NCI-H2029 (cell line): ENCODE results near the gene RASAL2.

Experiments
- DNase-seq: peaks from one replicate; lab custom pipeline; 2025; lab: John Stamatoyannopoulos, UW

The RASAL2 gene

DNA sequence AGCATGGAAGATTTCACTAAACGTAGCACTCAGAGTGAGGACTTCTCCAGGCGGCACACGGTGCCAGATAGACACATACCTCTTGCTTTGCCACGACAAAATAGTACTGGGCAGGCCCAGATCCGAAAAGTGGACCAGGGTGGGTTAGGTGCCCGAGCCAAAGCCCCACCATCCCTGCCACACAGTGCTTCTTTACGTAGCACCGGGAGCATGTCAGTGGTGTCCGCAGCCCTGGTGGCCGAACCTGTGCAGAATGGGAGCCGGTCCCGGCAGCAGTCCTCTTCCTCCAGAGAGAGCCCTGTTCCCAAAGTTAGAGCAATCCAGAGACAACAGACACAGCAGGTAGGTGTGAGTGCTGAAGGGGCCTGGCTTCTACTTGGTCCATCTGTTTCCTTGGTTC lies 364.3 kb downstream of the RASAL2 start:
- no peak for DNase-seq

DNA sequence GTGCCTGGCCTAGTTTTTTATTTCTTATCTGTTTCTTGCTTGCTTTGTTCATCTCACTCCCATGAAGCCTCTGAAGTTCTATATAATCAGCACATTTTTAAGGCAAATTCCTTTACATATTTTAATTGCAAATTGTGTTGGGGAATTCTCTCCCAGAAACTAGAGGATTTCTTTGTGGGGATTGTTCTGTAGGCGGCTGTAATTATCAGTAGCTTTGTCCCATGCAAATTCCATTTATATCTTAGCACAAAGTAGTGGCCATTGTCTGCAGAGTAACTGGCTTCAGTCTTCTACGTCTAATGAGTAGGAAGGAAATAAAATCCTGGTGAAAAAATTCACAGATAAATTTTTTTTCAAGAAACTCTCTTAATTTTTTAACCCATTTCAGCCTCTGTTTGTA lies 367.2 kb downstream of the RASAL2 start:
- no peak for DNase-seq

- DNase-seq, result no peak
These were observed 367.8 kb downstream of the RASAL2 start for GRCh38 chr1:178461701-178462100.

DNA sequence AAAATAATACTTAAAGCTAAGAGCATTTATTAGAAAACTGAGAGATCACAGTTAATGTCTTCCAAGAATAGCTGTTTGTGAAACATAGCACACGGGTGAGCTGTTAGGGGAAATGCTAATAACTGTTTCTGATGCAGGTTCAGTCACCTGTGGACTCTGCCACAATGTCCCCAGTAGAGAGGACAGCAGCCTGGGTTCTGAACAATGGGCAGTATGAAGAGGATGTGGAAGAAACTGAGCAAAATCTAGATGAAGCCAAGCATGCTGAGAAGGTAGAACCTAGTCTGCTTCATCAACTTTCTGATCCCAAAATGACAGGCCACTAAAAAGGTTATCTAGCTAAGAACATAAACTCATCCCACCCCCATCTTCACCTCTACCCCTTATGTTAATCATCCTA lies 370.2 kb downstream of the RASAL2 start:
- DNase-seq, result no peak

DNA sequence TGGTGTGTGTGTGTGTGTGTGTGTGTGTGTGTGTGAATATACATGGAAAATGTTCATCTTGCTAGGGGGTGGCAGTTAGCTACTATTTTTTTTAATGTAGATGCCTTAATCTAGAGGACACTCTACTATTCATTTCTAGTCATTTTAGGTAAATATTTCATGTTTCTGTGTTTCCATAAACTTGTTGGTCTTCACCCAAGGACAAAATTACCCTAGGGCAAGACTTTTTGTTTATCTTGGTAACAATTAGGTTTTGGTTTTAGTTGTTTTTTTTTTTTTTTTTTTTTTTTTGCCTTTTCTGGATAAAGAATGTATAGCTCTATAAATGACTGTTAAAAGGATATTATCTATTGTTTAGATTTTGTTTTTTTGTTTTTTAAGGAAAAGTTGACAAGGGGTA lies 370.7 kb downstream of the RASAL2 start:
- no peak for DNase-seq

- DNase-seq, result no peak
These were observed 371.1 kb downstream of the RASAL2 start for GRCh38 chr1:178465011-178465410.

GRCh38 chr1:178467837-178468236 lies 373.9 kb downstream of the RASAL2 start:
- no peak for DNase-seq

- no peak for DNase-seq
These were observed 376.6 kb downstream of the RASAL2 start for GRCh38 chr1:178470411-178470960.

DNA sequence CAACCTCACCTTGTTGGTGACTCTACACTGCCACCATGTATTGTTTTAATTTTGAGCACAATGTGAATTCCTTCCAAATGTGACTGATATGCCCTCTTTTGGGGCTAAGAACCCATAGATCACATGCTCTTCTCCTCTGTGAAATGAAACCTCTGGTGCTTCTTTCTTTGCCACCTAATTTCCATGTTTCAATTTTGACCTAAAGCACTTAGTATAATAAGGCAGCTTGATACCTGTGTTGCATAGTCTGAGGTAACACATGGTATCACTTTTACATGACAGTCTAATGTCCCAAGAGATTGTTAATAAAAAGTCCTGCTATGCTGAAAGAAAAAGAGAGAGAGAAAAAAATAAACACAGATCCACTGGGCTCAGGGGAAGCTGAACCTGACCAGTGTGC lies 378.6 kb downstream of the RASAL2 start:
- DNase-seq, result no peak

DNA sequence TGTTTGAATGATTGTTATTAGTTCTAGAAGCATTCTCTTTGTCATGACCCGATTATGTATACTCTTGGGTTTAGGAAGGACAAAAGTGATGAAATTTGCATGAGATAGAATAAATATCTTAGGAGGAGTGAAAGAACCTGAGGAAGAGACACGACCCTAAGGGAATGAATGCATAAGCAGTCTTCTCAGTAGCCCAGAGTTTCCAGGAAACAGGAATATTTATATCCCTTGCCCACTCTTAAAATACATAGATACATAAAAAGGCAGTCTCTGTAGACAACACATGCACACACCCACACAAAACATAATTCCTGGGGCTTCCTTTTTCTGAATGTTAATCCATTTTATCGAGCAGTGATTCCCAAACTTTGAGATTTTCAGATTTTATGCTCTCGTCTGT lies 383.5 kb downstream of the RASAL2 start:
- DNase-seq, result no peak

GRCh38 chr1:178477841-178478240 lies 383.9 kb downstream of the RASAL2 start:
- DNase-seq, result no peak

DNA sequence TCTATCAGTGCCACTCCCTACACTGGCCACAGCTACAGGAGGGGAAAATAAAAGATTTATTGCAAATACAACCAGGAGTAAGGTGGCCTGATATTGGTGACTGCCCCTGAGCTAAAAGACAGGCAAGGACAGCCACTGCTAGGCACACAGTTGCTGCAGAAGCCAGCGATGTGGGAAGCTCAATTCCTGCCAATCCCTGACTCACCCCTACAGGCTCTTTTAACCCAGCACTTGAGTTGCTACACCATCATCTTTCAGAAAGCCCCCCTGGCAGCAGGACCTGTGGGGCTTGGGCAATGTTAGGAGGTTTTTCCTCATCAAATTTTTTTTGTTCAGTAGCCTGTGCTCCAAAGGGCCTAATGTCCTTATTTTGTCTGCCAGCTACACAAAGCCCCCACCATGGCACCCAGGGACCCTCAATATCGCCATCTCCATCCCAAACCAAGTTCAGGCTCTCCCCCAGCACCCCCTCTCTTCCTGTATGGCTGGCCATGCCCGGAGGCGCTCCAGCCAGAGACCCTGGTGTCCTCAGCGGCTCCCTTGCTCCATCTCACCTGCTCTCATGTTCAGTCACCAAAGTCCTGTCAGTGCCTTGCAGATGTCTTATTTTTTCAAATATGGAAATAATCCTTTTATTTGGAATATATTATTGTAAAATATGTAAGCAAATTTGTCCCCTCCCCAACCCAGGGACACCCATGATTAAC lies 389.5 kb downstream of the RASAL2 start:
- DNase-seq, result no peak

DNA sequence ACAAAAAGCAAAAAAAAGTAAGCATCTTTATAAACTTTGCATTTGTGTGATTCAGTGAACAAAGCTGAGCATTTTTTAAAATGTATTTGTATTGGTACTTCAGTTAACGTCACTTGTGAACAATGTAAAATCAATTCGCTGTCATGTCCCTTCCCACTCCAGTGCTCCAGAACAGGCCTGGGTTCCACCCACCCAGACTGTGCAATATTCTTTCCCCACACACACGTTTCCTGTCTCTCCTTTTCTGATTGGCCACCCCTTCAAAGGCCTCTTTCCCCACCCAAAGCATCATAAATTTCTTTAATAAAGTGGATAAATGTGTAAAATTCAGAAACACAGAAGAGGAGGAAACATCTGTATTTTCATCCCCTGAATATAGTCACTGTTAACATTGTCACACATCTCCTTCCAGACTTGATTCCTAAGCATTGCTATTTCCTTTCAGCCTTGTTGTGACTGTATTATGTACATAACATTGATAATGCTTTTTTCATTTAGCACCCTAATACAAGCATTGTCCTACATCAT lies 390.9 kb downstream of the RASAL2 start:
- DNase-seq, result no peak

GRCh38 chr1:178485541-178485981 lies 391.7 kb downstream of the RASAL2 start:
- no peak for DNase-seq

DNA sequence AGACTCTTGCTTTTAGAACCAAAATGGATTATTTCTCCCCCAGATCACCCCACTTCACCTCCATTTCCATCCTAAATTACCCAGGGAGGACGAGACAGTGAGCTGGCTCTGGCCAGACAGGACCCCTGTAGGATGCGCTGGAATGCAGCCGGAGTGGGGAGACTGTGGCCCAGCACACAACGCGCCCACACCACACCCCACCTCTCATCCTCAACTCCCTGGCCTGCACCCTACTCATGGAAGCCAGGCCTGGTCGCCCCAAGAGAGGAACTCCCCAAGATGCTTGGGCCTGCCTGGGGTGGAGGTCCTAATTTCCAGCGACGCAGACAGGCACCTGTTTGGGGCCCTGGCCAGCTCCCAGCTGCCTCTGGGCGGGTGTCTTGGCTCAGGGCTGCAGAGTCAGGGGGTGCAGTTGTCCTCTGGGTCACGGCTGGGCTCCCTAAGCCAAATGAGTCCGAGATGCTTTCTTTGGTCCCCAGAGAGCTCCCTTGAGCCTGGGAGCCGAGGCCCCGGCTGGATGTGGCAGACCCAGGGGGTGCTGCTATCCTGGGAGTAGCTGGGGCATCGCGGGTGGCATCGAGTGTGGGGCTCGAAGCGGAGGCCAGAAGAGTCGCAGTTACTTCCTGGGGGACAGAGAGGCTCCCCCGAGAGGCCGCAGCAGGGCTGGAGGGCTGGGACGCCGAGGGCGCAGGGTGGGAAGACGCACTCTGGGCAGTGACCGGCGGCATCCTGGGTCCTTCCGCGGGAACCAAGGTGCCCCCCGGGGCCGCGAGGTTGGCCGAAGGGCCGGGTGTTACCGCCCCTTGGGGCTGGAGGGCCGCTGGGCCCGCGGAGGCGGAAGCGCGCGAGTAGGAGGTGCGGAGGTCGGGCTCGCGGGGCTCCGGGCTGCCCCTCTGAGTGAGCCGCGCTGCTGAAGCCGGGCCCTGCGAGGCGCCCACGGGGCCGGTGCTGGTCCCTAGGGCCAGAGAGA lies 392.5 kb downstream of the RASAL2 start:
- DNase-seq, result no peak

DNA sequence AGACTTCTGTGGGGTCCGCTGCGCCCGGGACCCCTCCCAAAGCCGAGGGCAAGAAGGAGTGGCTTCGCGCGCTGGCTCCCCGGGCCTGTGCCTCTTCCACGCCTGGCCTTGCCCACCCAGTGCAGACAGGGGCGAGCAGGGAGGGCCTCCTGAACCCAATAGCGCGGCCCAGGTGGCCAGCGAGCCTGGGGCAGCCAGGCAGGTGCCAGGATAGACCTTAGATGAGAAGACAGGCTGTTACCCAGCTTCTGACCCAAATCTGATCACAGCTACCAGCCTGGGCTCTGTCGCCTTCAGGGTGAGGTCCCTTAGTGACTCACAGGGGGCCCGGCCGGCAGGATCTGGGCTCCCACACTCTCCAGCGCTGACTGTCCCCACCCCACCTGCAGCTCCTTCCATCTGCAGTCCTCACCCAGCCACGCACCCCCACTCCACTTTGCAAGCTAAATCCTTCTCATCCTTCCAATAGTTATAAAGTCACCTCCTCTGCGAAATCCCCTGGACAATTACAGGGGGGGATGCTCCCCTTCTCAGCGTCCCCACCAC lies 393.2 kb downstream of the RASAL2 start:
- no peak for DNase-seq

GRCh38 chr1:178488393-178488792 lies 394.5 kb downstream of the RASAL2 start:
- no peak for DNase-seq

DNA sequence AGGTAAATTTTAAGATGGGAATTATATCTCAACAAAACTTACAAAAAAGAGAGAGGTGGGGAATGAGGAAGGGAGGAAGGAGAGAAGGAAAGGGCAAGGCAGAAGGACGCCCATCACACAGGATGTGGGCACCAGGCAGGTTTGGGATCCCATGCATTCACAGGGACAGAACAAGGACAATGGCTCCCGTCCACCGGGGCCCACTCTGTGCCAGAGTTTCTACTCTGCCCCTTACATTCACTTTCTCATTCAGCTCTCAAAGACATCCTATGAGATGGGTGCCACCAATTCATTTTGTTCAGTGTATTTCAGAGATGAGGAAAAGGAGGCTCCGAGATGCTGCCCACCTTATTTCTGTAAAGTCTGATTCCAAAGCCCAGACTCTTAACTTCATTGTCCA lies 395.5 kb downstream of the RASAL2 start:
- no peak for DNase-seq

DNA sequence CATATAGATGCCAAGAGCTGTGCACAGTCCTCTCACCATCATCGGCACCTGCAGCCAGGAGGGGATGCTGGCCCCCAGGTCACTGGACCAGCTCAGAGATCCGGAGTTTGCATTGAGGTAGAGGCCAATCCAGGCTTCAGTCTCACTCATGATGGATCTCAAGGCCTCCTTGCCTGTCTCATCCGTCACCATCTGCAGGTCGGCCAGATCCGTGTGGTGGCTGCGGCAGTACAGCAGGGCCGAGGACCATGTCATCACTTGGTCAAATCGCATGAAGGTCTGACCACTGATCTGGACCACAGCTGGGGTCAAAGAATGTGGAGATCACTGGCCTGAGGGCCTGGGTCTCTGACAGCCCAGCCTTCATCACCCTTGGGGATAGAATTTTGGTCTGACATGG lies 396.2 kb downstream of the RASAL2 start:
- no peak for DNase-seq

GRCh38 chr1:178490967-178491366 lies 397.1 kb downstream of the RASAL2 start:
- no peak for DNase-seq

DNA sequence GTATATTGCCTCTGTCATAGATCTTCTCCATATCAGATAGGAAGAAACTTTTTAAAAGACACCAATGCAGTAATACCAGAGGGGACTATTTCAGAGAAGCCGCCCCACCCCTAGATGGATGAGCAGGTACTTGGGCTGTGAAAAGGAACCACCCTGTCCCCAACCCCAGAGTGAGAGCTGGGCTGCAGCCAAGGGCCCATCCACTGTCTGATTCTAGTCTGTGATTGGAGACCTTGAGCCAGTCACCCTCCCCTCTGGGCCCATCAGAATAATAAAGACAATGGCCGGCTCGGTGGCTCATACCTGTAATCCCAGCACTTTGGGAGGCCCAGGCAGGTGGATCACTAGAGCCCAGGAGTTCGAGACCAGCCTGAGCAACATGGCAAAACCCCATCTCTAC lies 397.8 kb downstream of the RASAL2 start:
- no peak for DNase-seq

- no peak for DNase-seq
These were observed 398.4 kb downstream of the RASAL2 start for GRCh38 chr1:178492341-178492740.
